A549 (cell line): Measurements from ENCODE around the gene SON. TPM values are rescaled to one million over a fixed set of nuclear protein-coding genes. Genes with fewer than 3 reads are reported as not detected.

Source experiments
- ATAC-seq, 2 experiments: fragments of 200-7000 bp in 1 of 2; fragments of >200 bp in 1 of 2; cut with Nextera tagmentation in 1 of 2; cut with Tn5 transposase in 1 of 2; 3 replicates each; pipeline versions ENCODE4 v1.8.0 to v1.9.1; 2018 to 2020; ENCODE audit warnings: mild to moderate bottlenecking in 1 of 2, moderate library complexity in 1 of 2
- CTCF ChIA-PET: fragments of 300-600 bp; sonication (Branson Sonifier 250); formaldehyde crosslinking; extraction: SDS; loops from one replicate; lab custom pipeline; 2021; ENCODE audit warnings: antibody characterized with exemption, inconsistent platforms; lab: Yijun Ruan, JAX
- POLR2A ChIA-PET: fragments of 350-600 bp; formaldehyde crosslinking; extraction: SDS; loops from one replicate; lab custom pipeline; 2021; ENCODE audit warnings: antibody characterized with exemption, inconsistent platforms; lab: Yijun Ruan, JAX
- DNase-seq, 2 experiments: peaks; one replicate each; pipeline versions ENCODE4 v3.0.0 to v3.0.0-alpha.2; 2011 to 2016; ENCODE audit warnings: low read depth in 1 of 2, low spot score in 1 of 2
- FAIRE-seq: peaks from 2 replicates; lab custom pipeline; 2011; peaks lifted over from hg19 to GRCh38; lab: Jason Lieb, UNC
- H3K27ac ChIP-seq, 2 experiments: fragments of >200 bp; sonication (Bioruptor Twin); formaldehyde crosslinking; 3 replicates each; pipeline ENCODE4 v1.5.1; 2016 to 2017
- H3K4me1 ChIP-seq: fragments of >200 bp; sonication (Bioruptor Twin); formaldehyde crosslinking; 3 replicates; pipeline ENCODE4 v1.6.1; 2016
- H3K4me2 ChIP-seq: fragments of >200 bp; sonication (Bioruptor Twin); formaldehyde crosslinking; 3 replicates; pipeline ENCODE4 v1.6.1; 2016
- H3K4me3 ChIP-seq: fragments of >200 bp; sonication (Bioruptor Twin); formaldehyde crosslinking; 3 replicates; pipeline ENCODE4 v1.5.1; 2016
- H3K9me3 ChIP-seq: fragments of >200 bp; sonication (Bioruptor Twin); formaldehyde crosslinking; 3 replicates; pipeline ENCODE4 v1.6.1; 2016
- ATOH8 ChIP-seq: fragments of 250-450 bp; sonication (Bioruptor Pico); IDR thresholded peaks from 2 replicates; pipeline ENCODE4 v1.5.0; 2020; ENCODE audit warnings: low read depth, mild to moderate bottlenecking, moderate library complexity
- BHLHE40 ChIP-seq: IDR thresholded peaks from 2 replicates; pipeline ENCODE4 v1.6.1; 2012; ENCODE audit warnings: low read depth, low read length, inconsistent platforms
- CBX2 ChIP-seq: fragments of 200-600 bp; sonication (generic); IDR thresholded peaks from 2 replicates; pipeline ENCODE4 v1.6.1; 2016; ENCODE audit warnings: low read depth, mild to moderate bottlenecking, borderline replicate concordance
- CBX8 ChIP-seq: fragments of 200-600 bp; sonication (generic); IDR thresholded peaks from 2 replicates; pipeline ENCODE4 v1.6.1; 2016
- CHD2 ChIP-seq: fragments of 150-350 bp; IDR thresholded peaks from 2 replicates; pipeline ENCODE4 v1.6.1; 2014; ENCODE audit warnings: low read length; ENCODE audit not compliant: partially characterized antibody
- E2F6 ChIP-seq: IDR thresholded peaks from 2 replicates; pipeline ENCODE4 v1.6.1; 2012; ENCODE audit warnings: low read depth, borderline replicate concordance
- EHF ChIP-seq: fragments of 250-450 bp; sonication (Bioruptor Pico); IDR thresholded peaks from 2 replicates; pipeline ENCODE4 v1.5.0; 2020; ENCODE audit warnings: mild to moderate bottlenecking
- EHMT2 ChIP-seq: fragments of 200-600 bp; sonication (generic); IDR thresholded peaks from 2 replicates; pipeline ENCODE4 v1.6.1; 2016; ENCODE audit warnings: antibody characterized with exemption, low read depth, mild to moderate bottlenecking, moderate library complexity
- FOSB ChIP-seq: fragments of 250-450 bp; sonication (Bioruptor Pico); IDR thresholded peaks from 2 replicates; pipeline ENCODE4 v1.5.0; 2020; ENCODE audit warnings: mild to moderate bottlenecking, moderate library complexity
- FOSL2 ChIP-seq, 2 experiments: fragments of 450-650 bp in 1 of 2; fragments of >200 bp in 1 of 2; sonication (Bioruptor Twin) in 1 of 2; formaldehyde crosslinking; IDR thresholded peaks; 2 replicates each; pipeline versions ENCODE4 v1.5.0 to v1.6.1; 2016 to 2020; ENCODE audit warnings: mild to moderate bottlenecking in 1 of 2, moderate library complexity in 1 of 2
- GATA3 ChIP-seq: IDR thresholded peaks from 2 replicates; pipeline ENCODE4 v1.6.1; 2012; ENCODE audit warnings: borderline replicate concordance
- HDAC2 ChIP-seq: fragments of 200-600 bp; sonication (generic); IDR thresholded peaks from 2 replicates; pipeline ENCODE4 v1.6.1; 2016
- HOXA7 ChIP-seq: fragments of 250-450 bp; sonication (Bioruptor Pico); IDR thresholded peaks from 2 replicates; pipeline ENCODE4 v1.5.0; 2020; ENCODE audit warnings: mild to moderate bottlenecking, moderate library complexity
- HOXB13 ChIP-seq: fragments of 250-450 bp; sonication (Bioruptor Pico); IDR thresholded peaks from 2 replicates; pipeline ENCODE4 v1.5.0; 2020; ENCODE audit warnings: low read depth, mild to moderate bottlenecking, moderate library complexity
- KDM5A ChIP-seq: fragments of 200-600 bp; sonication (generic); IDR thresholded peaks from 2 replicates; pipeline ENCODE4 v1.6.1; 2016; ENCODE audit warnings: antibody characterized with exemption, mild to moderate bottlenecking
- MAX ChIP-seq: IDR thresholded peaks from 2 replicates; pipeline ENCODE4 v1.6.1; 2012
- NFE2L2 ChIP-seq: fragments of 150-350 bp; conservative IDR thresholded peaks from 2 replicates; pipeline ENCODE4 v1.6.1; 2014; ENCODE audit warnings: low read length
- NR3C1 ChIP-seq: fragments of >200 bp; sonication (Bioruptor Twin); formaldehyde crosslinking; IDR thresholded peaks from 3 replicates; pipeline ENCODE4 v1.6.1; 2017
- PHF8 ChIP-seq: fragments of 200-600 bp; sonication (generic); IDR thresholded peaks from 2 replicates; pipeline ENCODE4 v1.6.1; 2016; ENCODE audit warnings: low read depth, mild to moderate bottlenecking, antibody characterized with exemption, moderate library complexity, borderline replicate concordance
- POLR2A ChIP-seq: IDR thresholded peaks from 2 replicates; pipeline ENCODE4 v1.6.1; 2012; ENCODE audit warnings: mild to moderate bottlenecking, low read length
- POLR2AphosphoS2 ChIP-seq: conservative IDR thresholded peaks from 2 replicates; pipeline ENCODE4 v1.6.1; 2012; ENCODE audit warnings: low read length, improper control_type of control experiment, inconsistent platforms
- RAD21 ChIP-seq, 2 experiments: fragments of >200 bp in 1 of 2; sonication (Bioruptor Twin) in 1 of 2; formaldehyde crosslinking in 1 of 2; IDR thresholded peaks in 1 of 2; conservative IDR thresholded peaks in 1 of 2; 2 replicates in 1 of 2; 3 replicates in 1 of 2; pipeline ENCODE4 v1.6.1; 2012 to 2018; ENCODE audit warnings: inconsistent platforms in 1 of 2
- RARB ChIP-seq: fragments of 250-450 bp; sonication (Bioruptor Pico); IDR thresholded peaks from 2 replicates; pipeline ENCODE4 v1.8.0; 2021; ENCODE audit warnings: mild to moderate bottlenecking, moderate library complexity
- TP53 ChIP-seq: fragments of 250-450 bp; sonication (Bioruptor Pico); IDR thresholded peaks from 2 replicates; pipeline ENCODE4 v1.5.0; 2021; ENCODE audit warnings: mild to moderate bottlenecking, moderate library complexity
- USF2 ChIP-seq: fragments of 450-650 bp; IDR thresholded peaks from 2 replicates; pipeline ENCODE4 v1.6.1; 2014; ENCODE audit warnings: antibody characterized with exemption
- ZFP36 ChIP-seq: fragments of 450-650 bp; IDR thresholded peaks from 2 replicates; pipeline ENCODE4 v1.6.1; 2014; ENCODE audit warnings: borderline replicate concordance; ENCODE audit not compliant: partially characterized antibody
- ZSCAN20 ChIP-seq: fragments of 250-450 bp; sonication (Bioruptor Pico); IDR thresholded peaks from 2 replicates; pipeline ENCODE4 v1.8.0; 2022; ENCODE audit warnings: mild to moderate bottlenecking, moderate library complexity
- WGBS: methylation state at CpG from one replicate; pipeline ENCODE4 v1.1.6; 2017; ENCODE audit errors: missing lambda C conversion rate; 5-methylcytosine and 5-hydroxymethylcytosine counted together
- polyA plus RNA-seq, 4 experiments: library from polyadenylated mRNA; depleted of rRNA in 3 of 4; stranded (reverse); fragments of >200 nt; fragmentation: RNase III in 1 of 4; extraction: RNeasy Plus Mini Kit Qiagen cat#74134 plus additional on column Dnase treatment in 1 of 4; gene quantifications; 2 replicates in 3 of 4; 3 replicates in 1 of 4; pipeline ENCODE4 v1.2.3, GENCODE V29; 2011 to 2017

SON gene
- polyA plus RNA-seq, 2 of the 4 experiments (the other 2 are of a cell fraction): 75.3 to 95.9 TPM

GRCh38 chr21:33557447-33557846 lies 14.6 kb downstream of the SON start (continued):
- no peak for TF ChIP-seq USF2
- TF ChIP-seq KDM5A: no peak
- TF ChIP-seq ZFP36: no peak
- TF ChIP-seq CHD2: no peak
- no peak for TF ChIP-seq POLR2A

DNA sequence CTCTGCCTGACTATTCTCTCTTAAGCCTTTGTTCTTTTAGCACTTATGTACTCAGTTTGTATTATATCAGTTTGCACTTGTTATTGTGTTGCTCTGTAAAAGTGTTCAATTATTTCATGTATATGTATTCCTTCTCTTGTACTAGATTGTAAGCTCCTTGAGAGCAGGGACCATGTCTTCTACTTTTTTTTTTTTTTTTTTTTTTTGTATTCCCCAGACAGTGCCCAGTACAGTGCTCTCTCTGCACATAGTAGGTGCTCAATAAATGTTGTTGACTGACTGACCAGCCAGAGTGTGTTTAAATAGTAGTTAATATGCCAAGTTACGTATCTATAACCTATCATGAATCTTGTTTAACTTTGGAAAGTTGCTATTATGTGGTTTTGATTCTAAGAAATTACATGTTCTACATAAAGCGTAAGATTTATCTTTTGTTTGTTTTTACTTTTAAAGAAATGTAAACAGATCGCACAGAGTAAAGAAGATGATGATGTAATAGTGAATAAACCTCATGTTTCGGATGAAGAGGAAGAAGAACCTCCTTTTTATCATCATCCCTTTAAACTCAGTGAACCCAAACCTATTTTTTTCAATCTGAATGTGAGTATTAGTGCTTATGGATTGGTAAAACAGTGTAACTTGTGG lies 16.1 kb downstream of the SON start:
- no peak for ATAC-seq
- FAIRE-seq: no peak

GRCh38 chr21:33559813-33560212 lies 17.0 kb downstream of the SON start:
- TF ChIP-seq NFE2L2: no peak
- TF ChIP-seq CBX8: no peak
- no peak for TF ChIP-seq USF2
- TF ChIP-seq E2F6: no peak
- no peak for TF ChIP-seq RARB (CRISPR knock-in tag)
- TF ChIP-seq NR3C1: no peak
- TF ChIP-seq MAX: no peak
- TF ChIP-seq ATOH8 (CRISPR knock-in tag): no peak
- no peak for TF ChIP-seq POLR2AphosphoS2
- no peak for TF ChIP-seq ZSCAN20 (CRISPR knock-in tag)
- TF ChIP-seq HOXA7 (CRISPR knock-in tag): no peak
- TF ChIP-seq FOSL2 (IDR thresholded peaks at IDR 0.05): no peak
- TF ChIP-seq FOSL2 (CRISPR knock-in tag; IDR thresholded peaks at IDR 0.05): no peak
- no peak for TF ChIP-seq HOXB13 (CRISPR knock-in tag)
- TF ChIP-seq PHF8: no peak
- TF ChIP-seq HDAC2: no peak
- TF ChIP-seq EHMT2: no peak
- no peak for TF ChIP-seq FOSB (CRISPR knock-in tag)
- no peak for TF ChIP-seq RAD21 (conservative IDR thresholded peaks at IDR 0.05 in 1 of 2, IDR thresholded peaks at IDR 0.05 in 1 of 2)
- Histone ChIP-seq H3K4me2 (no peak overlapping the region), H3K4me3 (no peak overlapping the region), H3K27ac (no peak overlapping the region), H3K4me1 (no peaks in the 10 kb centered on the region), H3K9me3 (no peaks in the 10 kb centered on the region)
- CTCF ChIA-PET: no interaction called here
- ATAC-seq: no peak
- no peak for FAIRE-seq
- no peak for DNase-seq
- POLR2A ChIA-PET: no interaction called here
- WGBS: 85% methylated on average over 10 of the region's 10 CpGs

More for the DNA sequence above, 16.1 kb downstream of the SON start:
- no peak overlapping the region for H3K27ac ChIP-seq
- DNase-seq: no peak
- POLR2A ChIA-PET: no interaction called here
- TF ChIP-seq GATA3 (no peak), TP53 (CRISPR knock-in tag) (no peak), CBX2 (no peak), POLR2A (no peak), BHLHE40 (no peak), FOSL2 (IDR thresholded peaks at IDR 0.05) (no peak), FOSL2 (CRISPR knock-in tag; IDR thresholded peaks at IDR 0.05) (no peak), EHF (CRISPR knock-in tag) (no peak)
- TF ChIP-seq, all 56 proteins: peak for 0
- Histone ChIP-seq H3K9me3 (no peaks in the 10 kb centered on the region), H3K4me1 (no peaks in the 10 kb centered on the region), H3K4me3 (no peak overlapping the region), H3K4me2 (no peak overlapping the region)
- CTCF ChIA-PET: interaction anchor here (0.6 kb wide), 1 partner anchor 1102 kb away, joined by 4 read pairs; no protein-coding TSS in a partner anchor
- WGBS: 72% methylated on average over 4 of the region's 4 CpGs
